Stimulated activated CD4-positive, alpha-beta T cell treated with anti-CD3 and anti-CD28 coated beads, Interleukin-4, amount 100 ng/mL, for 24 hours (primary cell): ENCODE data around the gene GABBR2.

Experiments
- DNase-seq: peaks from one replicate; pipeline ENCODE4 v3.0.0-alpha.2; 2020

The GABBR2 gene

GRCh38 chr9:98363644-98364043, 345.1 kb downstream of the GABBR2 start:
- DNase-seq, result no peak

GRCh38 chr9:98362624-98363252, 346.0 kb downstream of the GABBR2 start:
- DNase-seq, result no peak

GRCh38 chr9:98361645-98362044, 347.1 kb downstream of the GABBR2 start:
- DNase-seq, result no peak

- DNase-seq, result no peak
Measured at GRCh38 chr9:98360176-98360708, 348.5 kb downstream of the GABBR2 start.

GRCh38 chr9:98359569-98359968, 349.2 kb downstream of the GABBR2 start:
- DNase-seq, result no peak

GRCh38 chr9:98357921-98358535, 350.7 kb downstream of the GABBR2 start:
- no peak for DNase-seq

- DNase-seq, result no peak
Measured at GRCh38 chr9:98356953-98357690, 351.6 kb downstream of the GABBR2 start.

GRCh38 chr9:98356326-98356725, 352.4 kb downstream of the GABBR2 start:
- DNase-seq, result no peak

- no peak for DNase-seq
Measured at GRCh38 chr9:98351370-98351769, 357.4 kb downstream of the GABBR2 start.

GRCh38 chr9:98347642-98348041, 361.1 kb downstream of the GABBR2 start:
- DNase-seq, result no peak

GRCh38 chr9:98345011-98345410, 363.7 kb downstream of the GABBR2 start:
- no peak for DNase-seq

GRCh38 chr9:98344581-98344980, 364.2 kb downstream of the GABBR2 start:
- no peak for DNase-seq

- DNase-seq, result no peak
Measured at GRCh38 chr9:98342820-98343210, 365.9 kb downstream of the GABBR2 start.

- DNase-seq, result no peak
Measured at GRCh38 chr9:98342098-98342819, 366.5 kb downstream of the GABBR2 start.

- no peak for DNase-seq
Measured at GRCh38 chr9:98341157-98342097, 367.3 kb downstream of the GABBR2 start.

GRCh38 chr9:98339987-98340800, 368.5 kb downstream of the GABBR2 start:
- DNase-seq, result no peak

GRCh38 chr9:98335661-98336060, 373.1 kb downstream of the GABBR2 start:
- DNase-seq, result no peak

GRCh38 chr9:98334796-98335195, 373.9 kb downstream of the GABBR2 start:
- no peak for DNase-seq

- no peak for DNase-seq
Measured at GRCh38 chr9:98333703-98334582, 374.8 kb downstream of the GABBR2 start.

GRCh38 chr9:98332405-98332831, 376.3 kb downstream of the GABBR2 start:
- DNase-seq, result no peak
